HepG2 (cell line): ENCODE results near the gene HOXC5. TPM values are rescaled to one million over a fixed set of nuclear protein-coding genes. Genes with fewer than 3 reads are reported as not detected.

ENCODE experiments used
- ATAC-seq: fragments of 200-7000 bp; cut with Tn5 transposase; 3 replicates; pipeline ENCODE4 v1.9.1; 2020; ENCODE audit warnings: mild to moderate bottlenecking, moderate library complexity
- BruUV-seq: library from RNA; stranded (reverse); fragments of 400-500 nt; replicated peaks from 2 replicates; lab custom pipeline; 2021; lab: Mats Ljungman, UMichigan
- CTCF ChIA-PET: fragments of 300-600 bp; formaldehyde crosslinking; extraction: SDS; loops from one replicate; lab custom pipeline; 2021; ENCODE audit warnings: low total read pairs, inconsistent platforms, low intra/inter-chr PET ratio; lab: Yijun Ruan, JAX
- POLR2A ChIA-PET: fragments of 350-600 bp; sonication (Branson Sonifier 250); formaldehyde crosslinking; loops from one replicate; lab custom pipeline; 2020; ENCODE audit warnings: antibody characterized with exemption, inconsistent platforms; lab: Yijun Ruan, JAX
- DNase-seq: peaks from one replicate; pipeline ENCODE4 v3.0.0-alpha.2; 2015; ENCODE audit warnings: low spot score
- FAIRE-seq: peaks from 3 replicates; lab custom pipeline; 2011; peaks lifted over from hg19 to GRCh38; lab: Jason Lieb, UNC
- H2AFZ ChIP-seq: one replicate; pipeline ENCODE4 v1.6.1; 2011; ENCODE audit warnings: low read length, inconsistent platforms
- H3K27ac ChIP-seq: fragments of 300-600 bp; 3 replicates; pipeline ENCODE4 v1.8.0; 2011; ENCODE audit warnings: mixed run types, mild to moderate bottlenecking, mixed read lengths, low read length, inconsistent platforms; ENCODE audit not compliant: insufficient read depth; ENCODE audit errors: extremely low read length
- H3K27me3 ChIP-seq, 2 experiments: fragments of 200-600 bp in 1 of 2; 2 replicates in 1 of 2; 3 replicates in 1 of 2; pipeline versions ENCODE4 v1.6.0 to v1.8.0; 2011; ENCODE audit warnings: low read length in 2 of 2, mild to moderate bottlenecking in 2 of 2, moderate library complexity in 2 of 2, inconsistent platforms in 1 of 2; ENCODE audit not compliant: insufficient read depth in 2 of 2, control insufficient read depth in 1 of 2
- H3K36me3 ChIP-seq, 2 experiments: fragments of 200-600 bp in 1 of 2; replicated peaks in 1 of 2; 2 replicates in 1 of 2; 3 replicates in 1 of 2; pipeline versions ENCODE4 v1.5.1 to v1.8.0; 2011; ENCODE audit warnings: low read length in 2 of 2, inconsistent platforms in 1 of 2; ENCODE audit not compliant: insufficient read depth in 2 of 2, control insufficient read depth in 1 of 2
- H3K4me1 ChIP-seq: 2 replicates; pipeline ENCODE4 v1.5.1; 2012; ENCODE audit warnings: low read length, inconsistent platforms; ENCODE audit not compliant: insufficient read depth
- H3K4me2 ChIP-seq: 2 replicates; pipeline ENCODE4 v1.6.0; 2011; ENCODE audit warnings: low read depth, low read length, inconsistent platforms
- H3K4me3 ChIP-seq, 3 experiments: fragments of 200-600 bp in 1 of 3; sonication (generic), shearing (Covaris generic) in 1 of 3; replicated peaks in 1 of 3; 2 replicates each; pipeline ENCODE4 v1.5.1; 2011 to 2016; ENCODE audit warnings: low read length in 3 of 3, inconsistent platforms in 2 of 3, low read depth in 2 of 3, mild to moderate bottlenecking in 2 of 3, control low read depth in 1 of 3, mixed read lengths in 1 of 3; ENCODE audit not compliant: insufficient read depth in 1 of 3
- H3K79me2 ChIP-seq: one replicate; pipeline ENCODE4 v1.6.1; 2011; ENCODE audit warnings: low read length, inconsistent platforms; ENCODE audit not compliant: insufficient read depth
- H3K9ac ChIP-seq: 2 replicates; pipeline ENCODE4 v1.6.0; 2011; ENCODE audit warnings: mild to moderate bottlenecking, low read depth, low read length, inconsistent platforms; ENCODE audit not compliant: insufficient read depth
- H3K9me3 ChIP-seq: 2 replicates; pipeline ENCODE4 v1.5.1; 2012; ENCODE audit warnings: mild to moderate bottlenecking, low read length
- H4K20me1 ChIP-seq: 2 replicates; pipeline ENCODE4 v1.6.0; 2011; ENCODE audit warnings: inconsistent platforms, mild to moderate bottlenecking, low read length, moderate library complexity; ENCODE audit not compliant: insufficient read depth
- DMAP1 ChIP-seq: IDR thresholded peaks from 2 replicates; pipeline ENCODE4 v1.6.1; 2016
- KDM6A ChIP-seq: IDR thresholded peaks from 2 replicates; pipeline ENCODE4 v1.6.1; 2016; ENCODE audit warnings: low read depth
- NFIB ChIP-seq: sonication (generic); formaldehyde crosslinking; IDR thresholded peaks from 2 replicates; pipeline ENCODE4 v1.9.0; 2021; ENCODE audit warnings: missing genetic modification reagents, mild to moderate bottlenecking, borderline replicate concordance
- NFKB2 ChIP-seq: sonication (generic); formaldehyde crosslinking; IDR thresholded peaks from 2 replicates; pipeline ENCODE4 v1.4.0; 2020; ENCODE audit warnings: missing genetic modification reagents, borderline replicate concordance
- SAP130 ChIP-seq: IDR thresholded peaks from 2 replicates; pipeline ENCODE4 v1.6.1; 2016; ENCODE audit warnings: low read depth
- SRSF4 ChIP-seq: fragments of 200-400 bp; formaldehyde crosslinking; IDR thresholded peaks from one replicate; pipeline ENCODE4 v1.6.1; 2018; ENCODE audit warnings: mild to moderate bottlenecking, low read depth, low read length, moderate library complexity; ENCODE audit not compliant: poor library complexity, severe bottlenecking
- ZNF101 ChIP-seq: sonication (generic); formaldehyde crosslinking; IDR thresholded peaks from 2 replicates; pipeline ENCODE4 v1.4.0; 2020; ENCODE audit warnings: mild to moderate bottlenecking, low read depth, missing genetic modification reagents, borderline replicate concordance
- ZNF24 ChIP-seq: fragments of 450-650 bp; IDR thresholded peaks from 2 replicates; pipeline ENCODE4 v1.6.1; 2017; ENCODE audit warnings: antibody characterized with exemption, mild to moderate bottlenecking
- ZSCAN31 ChIP-seq: sonication (generic); formaldehyde crosslinking; IDR thresholded peaks from 2 replicates; pipeline ENCODE4 v1.5.0; 2020; ENCODE audit warnings: low read depth, mild to moderate bottlenecking, missing genetic modification reagents
- WGBS: methylation state at CpG from one replicate; pipeline ENCODE4 v1.1.6; 2017; ENCODE audit warnings: low lambda C conversion rate; 5-methylcytosine and 5-hydroxymethylcytosine counted together
- in situ Hi-C: cut with HindIII; loops from 2 replicates; pipeline ENCODE4 v1.10.0; 2017; ENCODE audit warnings: low pct_unique_long_range_greater_than_20kb; ENCODE audit not compliant: extremely low pct_ligation_motif_present
- intact Hi-C: fragments of 100-400 bp; cut with micrococcal nuclease; formaldehyde crosslinking; loops from one replicate; pipeline ENCODE4 v1.10.0; 2022; ENCODE audit not compliant: unreplicated experiment
- polyA plus RNA-seq, 8 experiments: library from polyadenylated mRNA; depleted of rRNA in 3 of 8; stranded (reverse) in 7 of 8; unstranded in 1 of 8; fragments of >200 nt; fragmentation: Illumina TruSeq in 4 of 8; extraction: Trizol in 4 of 8; gene quantifications; 2 replicates each; pipeline versions ENCODE4 v1.2.1 to v1.2.3, GENCODE V29; 2011 to 2016; ENCODE audit warnings: low read depth in 4 of 8, missing spikeins in 1 of 8, mixed read lengths in 1 of 8; ENCODE audit not compliant: insufficient read depth in 1 of 8
- total RNA-seq, 5 experiments: library from RNA; depleted of rRNA; stranded (reverse); fragments of >200 nt; fragmentation: Illumina TruSeq; extraction: Trizol; gene quantifications; 2 replicates each; pipeline ENCODE4 v1.2.3, GENCODE V29; 2016; ENCODE audit warnings: low read depth in 1 of 5
- TF ChIP-seq, protein P1 (sequence below): sonication (generic); formaldehyde crosslinking; IDR thresholded peaks from 2 replicates; pipeline ENCODE4 v1.5.0; 2020; ENCODE audit warnings: missing genetic modification reagents
- TF ChIP-seq, protein P2 (sequence below): sonication (generic); formaldehyde crosslinking; IDR thresholded peaks from 2 replicates; pipeline ENCODE4 v1.4.0; 2020; ENCODE audit warnings: mild to moderate bottlenecking, missing genetic modification reagents, borderline replicate concordance
- TF ChIP-seq, protein P3 (sequence below): sonication (generic); formaldehyde crosslinking; IDR thresholded peaks from 2 replicates; pipeline ENCODE4 v1.4.0; 2020; ENCODE audit warnings: missing genetic modification reagents
- TF ChIP-seq, protein P4 (sequence below): sonication (generic); IDR thresholded peaks from 2 replicates; pipeline ENCODE4 v1.6.1; 2016; ENCODE audit warnings: low read depth, borderline replicate concordance
- TF ChIP-seq, protein P5 (sequence below): conservative IDR thresholded peaks from 2 replicates; pipeline ENCODE4 v1.6.1; 2018; ENCODE audit warnings: missing genetic modification reagents

The HOXC5 gene
- total and polyA plus RNA-seq, 2 of the 13 experiments (the other 11 are each of a cell fraction or from before 2014, with no cell fraction given), result not detected

DNA sequence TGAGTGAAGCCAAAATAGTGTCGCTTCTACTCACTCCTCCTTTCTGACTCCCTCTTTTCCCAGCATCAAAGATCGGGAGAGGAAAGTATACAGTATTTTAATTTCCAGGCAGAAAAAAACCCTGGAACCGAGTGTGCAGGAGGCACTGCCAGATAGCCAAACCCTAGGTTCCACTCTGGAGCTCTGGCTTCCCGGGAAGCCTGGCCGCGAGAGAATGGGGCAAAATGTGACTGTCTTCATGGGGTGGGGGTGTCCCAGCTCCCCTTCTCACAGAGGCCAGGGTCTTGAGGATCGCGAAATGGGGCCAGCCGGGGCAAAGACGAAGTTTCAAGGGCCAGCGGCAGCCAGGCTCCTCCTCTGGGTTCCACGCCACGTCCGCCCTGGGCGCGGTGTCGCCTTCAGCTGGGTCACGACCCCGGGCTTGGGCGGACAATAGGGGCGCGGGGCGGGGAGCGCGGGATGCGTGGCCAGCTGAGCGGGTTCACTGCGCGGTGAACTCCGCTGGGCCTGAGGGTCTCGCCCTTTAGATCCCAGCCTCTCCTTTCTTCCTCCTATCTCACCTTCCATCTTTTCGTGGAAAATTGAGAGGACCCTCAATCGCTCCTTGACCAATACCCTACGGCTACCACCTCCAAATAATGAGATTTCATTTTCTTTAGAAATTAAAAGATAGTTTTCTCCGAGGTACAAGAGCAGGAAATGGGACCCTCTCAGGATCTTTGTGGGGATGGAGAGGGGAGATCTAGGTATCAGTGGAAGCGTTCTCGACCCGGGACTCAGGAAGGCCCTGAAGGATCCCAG, 27.5 kb downstream of the HOXC5 start:
- no peaks in the 10 kb centered on the region for H3K4me1 ChIP-seq
- in situ Hi-C loops, result no loop called here
- no peak overlapping the region for H3K4me2 ChIP-seq
- 66% methylated on average over 29 of the region's 38 CpGs for WGBS
- H3K36me3 ChIP-seq, result no peaks in the 10 kb centered on the region
- no peaks in the 10 kb centered on the region for H4K20me1 ChIP-seq
- no peak overlapping the region for H2AFZ ChIP-seq
- POLR2A ChIA-PET, result no interaction called here
- H3K9me3 ChIP-seq, result no peaks in the 10 kb centered on the region
- FAIRE-seq (no peak), DNase-seq (no peak), ATAC-seq (no peak)
- H3K4me3 ChIP-seq, result no peak overlapping the region
- TF ChIP-seq, protein P1, sequence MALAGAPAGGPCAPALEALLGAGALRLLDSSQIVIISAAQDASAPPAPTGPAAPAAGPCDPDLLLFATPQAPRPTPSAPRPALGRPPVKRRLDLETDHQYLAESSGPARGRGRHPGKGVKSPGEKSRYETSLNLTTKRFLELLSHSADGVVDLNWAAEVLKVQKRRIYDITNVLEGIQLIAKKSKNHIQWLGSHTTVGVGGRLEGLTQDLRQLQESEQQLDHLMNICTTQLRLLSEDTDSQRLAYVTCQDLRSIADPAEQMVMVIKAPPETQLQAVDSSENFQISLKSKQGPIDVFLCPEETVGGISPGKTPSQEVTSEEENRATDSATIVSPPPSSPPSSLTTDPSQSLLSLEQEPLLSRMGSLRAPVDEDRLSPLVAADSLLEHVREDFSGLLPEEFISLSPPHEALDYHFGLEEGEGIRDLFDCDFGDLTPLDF, result no peak
- TF ChIP-seq SAP130 (CRISPR knock-in tag) (no peak), SRSF4 (no peak), ZNF24 (no peak), NFIB (CRISPR knock-in tag) (no peak), DMAP1 (CRISPR knock-in tag) (no peak), NFKB2 (CRISPR knock-in tag) (no peak), ZNF101 (CRISPR knock-in tag) (no peak), KDM6A (no peak), ZSCAN31 (no peak)
- TF ChIP-seq, protein P2, sequence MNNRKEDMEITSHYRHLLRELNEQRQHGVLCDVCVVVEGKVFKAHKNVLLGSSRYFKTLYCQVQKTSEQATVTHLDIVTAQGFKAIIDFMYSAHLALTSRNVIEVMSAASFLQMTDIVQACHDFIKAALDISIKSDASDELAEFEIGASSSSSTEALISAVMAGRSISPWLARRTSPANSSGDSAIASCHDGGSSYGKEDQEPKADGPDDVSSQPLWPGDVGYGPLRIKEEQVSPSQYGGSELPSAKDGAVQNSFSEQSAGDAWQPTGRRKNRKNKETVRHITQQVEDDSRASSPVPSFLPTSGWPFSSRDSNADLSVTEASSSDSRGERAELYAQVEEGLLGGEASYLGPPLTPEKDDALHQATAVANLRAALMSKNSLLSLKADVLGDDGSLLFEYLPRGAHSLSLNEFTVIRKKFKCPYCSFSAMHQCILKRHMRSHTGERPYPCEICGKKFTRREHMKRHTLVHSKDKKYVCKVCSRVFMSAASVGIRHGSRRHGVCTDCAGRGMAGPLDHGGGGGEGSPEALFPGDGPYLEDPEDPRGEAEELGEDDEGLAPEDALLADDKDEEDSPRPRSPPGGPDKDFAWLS (CRISPR knock-in tag), result no peak
- TF ChIP-seq, protein P3, sequence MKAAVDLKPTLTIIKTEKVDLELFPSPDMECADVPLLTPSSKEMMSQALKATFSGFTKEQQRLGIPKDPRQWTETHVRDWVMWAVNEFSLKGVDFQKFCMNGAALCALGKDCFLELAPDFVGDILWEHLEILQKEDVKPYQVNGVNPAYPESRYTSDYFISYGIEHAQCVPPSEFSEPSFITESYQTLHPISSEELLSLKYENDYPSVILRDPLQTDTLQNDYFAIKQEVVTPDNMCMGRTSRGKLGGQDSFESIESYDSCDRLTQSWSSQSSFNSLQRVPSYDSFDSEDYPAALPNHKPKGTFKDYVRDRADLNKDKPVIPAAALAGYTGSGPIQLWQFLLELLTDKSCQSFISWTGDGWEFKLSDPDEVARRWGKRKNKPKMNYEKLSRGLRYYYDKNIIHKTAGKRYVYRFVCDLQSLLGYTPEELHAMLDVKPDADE (CRISPR knock-in tag), result no peak
- TF ChIP-seq, protein P4, sequence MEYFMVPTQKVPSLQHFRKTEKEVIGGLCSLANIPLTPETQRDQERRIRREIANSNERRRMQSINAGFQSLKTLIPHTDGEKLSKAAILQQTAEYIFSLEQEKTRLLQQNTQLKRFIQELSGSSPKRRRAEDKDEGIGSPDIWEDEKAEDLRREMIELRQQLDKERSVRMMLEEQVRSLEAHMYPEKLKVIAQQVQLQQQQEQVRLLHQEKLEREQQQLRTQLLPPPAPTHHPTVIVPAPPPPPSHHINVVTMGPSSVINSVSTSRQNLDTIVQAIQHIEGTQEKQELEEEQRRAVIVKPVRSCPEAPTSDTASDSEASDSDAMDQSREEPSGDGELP, result no peak
- TF ChIP-seq, protein P5, sequence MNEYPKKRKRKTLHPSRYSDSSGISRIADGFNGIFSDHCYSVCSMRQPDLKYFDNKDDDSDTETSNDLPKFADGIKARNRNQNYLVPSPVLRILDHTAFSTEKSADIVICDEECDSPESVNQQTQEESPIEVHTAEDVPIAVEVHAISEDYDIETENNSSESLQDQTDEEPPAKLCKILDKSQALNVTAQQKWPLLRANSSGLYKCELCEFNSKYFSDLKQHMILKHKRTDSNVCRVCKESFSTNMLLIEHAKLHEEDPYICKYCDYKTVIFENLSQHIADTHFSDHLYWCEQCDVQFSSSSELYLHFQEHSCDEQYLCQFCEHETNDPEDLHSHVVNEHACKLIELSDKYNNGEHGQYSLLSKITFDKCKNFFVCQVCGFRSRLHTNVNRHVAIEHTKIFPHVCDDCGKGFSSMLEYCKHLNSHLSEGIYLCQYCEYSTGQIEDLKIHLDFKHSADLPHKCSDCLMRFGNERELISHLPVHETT (CRISPR knock-in tag), result no peak
- TF ChIP-seq, all 625 proteins: peak for 0
- Histone ChIP-seq H3K27ac (no peak overlapping the region), H3K27me3 (peaks cover 1 to 26% of the 10 kb centered on the region in 2 experiments; a peak in 4 of 5 replicates), H3K9ac (no peak overlapping the region), H3K79me2 (no peaks in the 10 kb centered on the region)
- BruUV-seq, result no TSS peak
- CTCF ChIA-PET, result no interaction called here
- intact Hi-C loops, result no loop called here
